ENCODE data around the gene CASP8. TPM values are rescaled to one million over a fixed set of nuclear protein-coding genes. Genes with fewer than 3 reads are reported as not detected.

Gene CASP8
- total and polyA plus RNA-seq, 4 donors: 4.5 to 15.1 (median 8.7) TPM

DNA sequence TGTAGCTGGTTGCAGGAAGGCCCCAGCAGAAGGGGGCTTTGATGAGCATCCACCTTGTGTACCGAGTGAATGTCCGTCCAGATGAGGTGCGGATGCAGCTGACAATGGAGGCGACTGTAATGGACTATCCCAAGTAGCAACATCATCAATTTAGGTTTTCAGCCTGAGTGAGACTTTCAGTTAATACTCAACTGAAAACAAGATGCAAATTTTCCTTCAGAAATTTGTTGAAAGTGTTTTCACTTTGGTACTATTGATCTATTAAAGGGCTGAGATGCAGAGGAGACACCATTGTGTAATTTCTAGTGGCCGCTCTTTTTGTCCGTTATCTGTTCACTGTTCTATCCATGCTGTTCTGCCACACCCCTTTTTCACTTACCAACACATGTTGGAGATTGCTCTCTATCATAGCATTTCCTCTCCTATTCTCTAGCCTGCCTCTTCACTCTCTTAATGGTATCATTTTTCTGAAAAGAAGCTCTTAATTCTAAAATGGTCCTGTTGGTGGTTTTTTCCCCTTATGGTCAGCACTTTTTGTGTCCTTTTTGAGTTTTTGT lies 12.0 kb upstream of the CASP8 start:
- no peak overlapping the region for H3K4me3 ChIP-seq (ENCODE audit: low read depth in 1 of 3, low read length in 3 of 3)
- 94% methylated on average over 6 of the region's 6 CpGs for WGBS
- H3K36me3 ChIP-seq (ENCODE audit: control insufficient read depth in 4 of 4, insufficient read depth in 3 of 4, low read depth in 1 of 4, low read length in 3 of 4): no peaks in the 10 kb centered on the region
- no peak for DNase-seq (ENCODE audit: low spot score)
- H3K9ac ChIP-seq (ENCODE audit: low read depth in 1 of 2, low read length in 2 of 2): no peak overlapping the region
- no peaks in the 10 kb centered on the region for H3K27me3 ChIP-seq (ENCODE audit: control insufficient read depth in 4 of 4, insufficient read depth in 4 of 4, low read length in 3 of 4)
- H3K27ac ChIP-seq (ENCODE audit: low read depth in 1 of 2, low read length in 2 of 2): no peak overlapping the region
- H3K4me1 ChIP-seq (ENCODE audit: control insufficient read depth in 4 of 4, insufficient read depth in 4 of 4, low read length in 3 of 4): no peaks in the 10 kb centered on the region
- TF ChIP-seq NR2F2 (IDR thresholded peaks at IDR 0.05) (no peak), RAD21 (IDR thresholded peaks at IDR 0.05) (no peak), HNF4A (conservative IDR thresholded peaks at IDR 0.05) (no peak)
- no peaks in the 10 kb centered on the region for H3K9me3 ChIP-seq (ENCODE audit: control insufficient read depth in 4 of 4, low read length in 3 of 4)

DNA sequence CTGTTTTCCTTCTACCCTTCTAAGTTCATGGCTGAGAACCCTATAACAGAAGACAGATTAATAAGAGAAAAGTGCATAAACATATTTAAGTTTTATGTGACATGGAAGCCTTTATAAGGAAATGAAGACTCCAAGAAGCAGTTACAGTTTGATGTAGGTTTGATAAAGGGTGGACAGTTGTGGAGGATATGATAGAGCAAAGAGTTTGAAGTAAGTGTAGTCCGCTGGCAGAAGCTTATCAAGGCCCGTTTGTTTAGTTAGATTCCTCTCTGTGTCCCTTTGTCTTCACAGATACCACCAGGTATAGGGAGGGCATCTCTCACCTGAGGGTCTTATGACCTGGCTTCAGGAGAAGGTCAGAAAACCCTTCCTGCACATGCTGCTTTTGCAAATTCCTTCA lies 10.4 kb upstream of the CASP8 start:
- 93% methylated on average over 2 of the region's 2 CpGs for WGBS
- Histone ChIP-seq H3K9ac (ENCODE audit: low read depth in 1 of 2, low read length in 2 of 2) (no peak overlapping the region), H3K27me3 (ENCODE audit: control insufficient read depth in 4 of 4, insufficient read depth in 4 of 4, low read length in 3 of 4) (no peaks in the 10 kb centered on the region), H3K4me3 (ENCODE audit: low read depth in 1 of 3, low read length in 3 of 3) (no peak overlapping the region), H3K9me3 (ENCODE audit: control insufficient read depth in 4 of 4, low read length in 3 of 4) (no peaks in the 10 kb centered on the region), H3K27ac (ENCODE audit: low read depth in 1 of 2, low read length in 2 of 2) (no peak overlapping the region), H3K36me3 (ENCODE audit: control insufficient read depth in 4 of 4, insufficient read depth in 3 of 4, low read depth in 1 of 4, low read length in 3 of 4) (no peaks in the 10 kb centered on the region), H3K4me1 (ENCODE audit: control insufficient read depth in 4 of 4, insufficient read depth in 4 of 4, low read length in 3 of 4) (peaks cover 0 to 4% (median 0%) of the 10 kb centered on the region in 4 donors)
- TF ChIP-seq, protein P1, sequence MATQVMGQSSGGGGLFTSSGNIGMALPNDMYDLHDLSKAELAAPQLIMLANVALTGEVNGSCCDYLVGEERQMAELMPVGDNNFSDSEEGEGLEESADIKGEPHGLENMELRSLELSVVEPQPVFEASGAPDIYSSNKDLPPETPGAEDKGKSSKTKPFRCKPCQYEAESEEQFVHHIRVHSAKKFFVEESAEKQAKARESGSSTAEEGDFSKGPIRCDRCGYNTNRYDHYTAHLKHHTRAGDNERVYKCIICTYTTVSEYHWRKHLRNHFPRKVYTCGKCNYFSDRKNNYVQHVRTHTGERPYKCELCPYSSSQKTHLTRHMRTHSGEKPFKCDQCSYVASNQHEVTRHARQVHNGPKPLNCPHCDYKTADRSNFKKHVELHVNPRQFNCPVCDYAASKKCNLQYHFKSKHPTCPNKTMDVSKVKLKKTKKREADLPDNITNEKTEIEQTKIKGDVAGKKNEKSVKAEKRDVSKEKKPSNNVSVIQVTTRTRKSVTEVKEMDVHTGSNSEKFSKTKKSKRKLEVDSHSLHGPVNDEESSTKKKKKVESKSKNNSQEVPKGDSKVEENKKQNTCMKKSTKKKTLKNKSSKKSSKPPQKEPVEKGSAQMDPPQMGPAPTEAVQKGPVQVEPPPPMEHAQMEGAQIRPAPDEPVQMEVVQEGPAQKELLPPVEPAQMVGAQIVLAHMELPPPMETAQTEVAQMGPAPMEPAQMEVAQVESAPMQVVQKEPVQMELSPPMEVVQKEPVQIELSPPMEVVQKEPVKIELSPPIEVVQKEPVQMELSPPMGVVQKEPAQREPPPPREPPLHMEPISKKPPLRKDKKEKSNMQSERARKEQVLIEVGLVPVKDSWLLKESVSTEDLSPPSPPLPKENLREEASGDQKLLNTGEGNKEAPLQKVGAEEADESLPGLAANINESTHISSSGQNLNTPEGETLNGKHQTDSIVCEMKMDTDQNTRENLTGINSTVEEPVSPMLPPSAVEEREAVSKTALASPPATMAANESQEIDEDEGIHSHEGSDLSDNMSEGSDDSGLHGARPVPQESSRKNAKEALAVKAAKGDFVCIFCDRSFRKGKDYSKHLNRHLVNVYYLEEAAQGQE (IDR thresholded peaks at IDR 0.05): no peak
- TF ChIP-seq FOXA1 (IDR thresholded peaks at IDR 0.05): no peak
- TF ChIP-seq HNF4G (IDR thresholded peaks at IDR 0.05): no peak
- no peak for TF ChIP-seq FOXA2 (IDR thresholded peaks at IDR 0.05)
- TF ChIP-seq, protein P2, sequence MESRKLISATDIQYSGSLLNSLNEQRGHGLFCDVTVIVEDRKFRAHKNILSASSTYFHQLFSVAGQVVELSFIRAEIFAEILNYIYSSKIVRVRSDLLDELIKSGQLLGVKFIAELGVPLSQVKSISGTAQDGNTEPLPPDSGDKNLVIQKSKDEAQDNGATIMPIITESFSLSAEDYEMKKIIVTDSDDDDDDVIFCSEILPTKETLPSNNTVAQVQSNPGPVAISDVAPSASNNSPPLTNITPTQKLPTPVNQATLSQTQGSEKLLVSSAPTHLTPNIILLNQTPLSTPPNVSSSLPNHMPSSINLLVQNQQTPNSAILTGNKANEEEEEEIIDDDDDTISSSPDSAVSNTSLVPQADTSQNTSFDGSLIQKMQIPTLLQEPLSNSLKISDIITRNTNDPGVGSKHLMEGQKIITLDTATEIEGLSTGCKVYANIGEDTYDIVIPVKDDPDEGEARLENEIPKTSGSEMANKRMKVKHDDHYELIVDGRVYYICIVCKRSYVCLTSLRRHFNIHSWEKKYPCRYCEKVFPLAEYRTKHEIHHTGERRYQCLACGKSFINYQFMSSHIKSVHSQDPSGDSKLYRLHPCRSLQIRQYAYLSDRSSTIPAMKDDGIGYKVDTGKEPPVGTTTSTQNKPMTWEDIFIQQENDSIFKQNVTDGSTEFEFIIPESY (IDR thresholded peaks at IDR 0.05): no peak
- no peak for TF ChIP-seq TAF1 (conservative IDR thresholded peaks at IDR 0.05)
- TF ChIP-seq RXRA (IDR thresholded peaks at IDR 0.05): no peak
- no peak for TF ChIP-seq GABPA (IDR thresholded peaks at IDR 0.05 in 1 of 2, conservative IDR thresholded peaks at IDR 0.05 in 1 of 2)
- TF ChIP-seq, protein P3, sequence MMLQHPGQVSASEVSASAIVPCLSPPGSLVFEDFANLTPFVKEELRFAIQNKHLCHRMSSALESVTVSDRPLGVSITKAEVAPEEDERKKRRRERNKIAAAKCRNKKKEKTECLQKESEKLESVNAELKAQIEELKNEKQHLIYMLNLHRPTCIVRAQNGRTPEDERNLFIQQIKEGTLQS (IDR thresholded peaks at IDR 0.05): no peak
- TF ChIP-seq YY1 (IDR thresholded peaks at IDR 0.05): no peak
- TF ChIP-seq, protein P4, sequence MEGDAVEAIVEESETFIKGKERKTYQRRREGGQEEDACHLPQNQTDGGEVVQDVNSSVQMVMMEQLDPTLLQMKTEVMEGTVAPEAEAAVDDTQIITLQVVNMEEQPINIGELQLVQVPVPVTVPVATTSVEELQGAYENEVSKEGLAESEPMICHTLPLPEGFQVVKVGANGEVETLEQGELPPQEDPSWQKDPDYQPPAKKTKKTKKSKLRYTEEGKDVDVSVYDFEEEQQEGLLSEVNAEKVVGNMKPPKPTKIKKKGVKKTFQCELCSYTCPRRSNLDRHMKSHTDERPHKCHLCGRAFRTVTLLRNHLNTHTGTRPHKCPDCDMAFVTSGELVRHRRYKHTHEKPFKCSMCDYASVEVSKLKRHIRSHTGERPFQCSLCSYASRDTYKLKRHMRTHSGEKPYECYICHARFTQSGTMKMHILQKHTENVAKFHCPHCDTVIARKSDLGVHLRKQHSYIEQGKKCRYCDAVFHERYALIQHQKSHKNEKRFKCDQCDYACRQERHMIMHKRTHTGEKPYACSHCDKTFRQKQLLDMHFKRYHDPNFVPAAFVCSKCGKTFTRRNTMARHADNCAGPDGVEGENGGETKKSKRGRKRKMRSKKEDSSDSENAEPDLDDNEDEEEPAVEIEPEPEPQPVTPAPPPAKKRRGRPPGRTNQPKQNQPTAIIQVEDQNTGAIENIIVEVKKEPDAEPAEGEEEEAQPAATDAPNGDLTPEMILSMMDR (IDR thresholded peaks at IDR 0.05; ENCODE audit: low read depth, low read length, missing input control): no peak
- TF ChIP-seq EGR1 (IDR thresholded peaks at IDR 0.05; ENCODE audit: low read depth in 2 of 2): no peak
- TF ChIP-seq NR2F2 (IDR thresholded peaks at IDR 0.05): no peak
- TF ChIP-seq SP1 (IDR thresholded peaks at IDR 0.05): no peak
- TF ChIP-seq JUND (IDR thresholded peaks at IDR 0.05): no peak
- TF ChIP-seq HNF4A (conservative IDR thresholded peaks at IDR 0.05): no peak
- TF ChIP-seq, protein P5, sequence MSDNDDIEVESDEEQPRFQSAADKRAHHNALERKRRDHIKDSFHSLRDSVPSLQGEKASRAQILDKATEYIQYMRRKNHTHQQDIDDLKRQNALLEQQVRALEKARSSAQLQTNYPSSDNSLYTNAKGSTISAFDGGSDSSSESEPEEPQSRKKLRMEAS (IDR thresholded peaks at IDR 0.05): no peak
- DNase-seq (ENCODE audit: low spot score): no peak
